Forelimb muscle (tissue), 1 donor: ENCODE data around the gene ZDHHC9. TPM values are rescaled to one million over a fixed set of nuclear protein-coding genes. Genes with fewer than 3 reads are reported as not detected.
A peak's percentile ranks its signal among the peaks of the same experiment; 100 is the strongest.
"Not testable (repeated sequence)": the region's sequence is repeated elsewhere in the genome, so short reads cannot be mapped to it uniquely, and the experiment has no call there.

ENCODE experiments used
- DNase-seq: peaks from one replicate; pipeline ENCODE4 v3.0.0-alpha.2; 2013; ENCODE audit warnings: low read depth
- polyA plus RNA-seq: library from polyadenylated mRNA; unstranded; fragments of 120-200 nt; gene quantifications from one replicate; pipeline ENCODE4 v1.2.1, GENCODE V29; 2013; ENCODE audit not compliant: insufficient read length

Gene ZDHHC9
- polyA plus RNA-seq = 27.8 TPM

- DNase-seq = peak; percentile 64
These were observed at the start of gene ZDHHC9 for GRCh38 chrX:129843459-129844306. TSS of gene ZDHHC9 (minus strand) at chrX:129843886. CDS start at chrX:129841945, 1,941 bp downstream.

- no peak for DNase-seq
These were observed 33.7 kb upstream of the ZDHHC9 start for GRCh38 chrX:129877401-129877800.

- no peak for DNase-seq
These were observed 33.2 kb upstream of the ZDHHC9 start for GRCh38 chrX:129876771-129877305.

DNA sequence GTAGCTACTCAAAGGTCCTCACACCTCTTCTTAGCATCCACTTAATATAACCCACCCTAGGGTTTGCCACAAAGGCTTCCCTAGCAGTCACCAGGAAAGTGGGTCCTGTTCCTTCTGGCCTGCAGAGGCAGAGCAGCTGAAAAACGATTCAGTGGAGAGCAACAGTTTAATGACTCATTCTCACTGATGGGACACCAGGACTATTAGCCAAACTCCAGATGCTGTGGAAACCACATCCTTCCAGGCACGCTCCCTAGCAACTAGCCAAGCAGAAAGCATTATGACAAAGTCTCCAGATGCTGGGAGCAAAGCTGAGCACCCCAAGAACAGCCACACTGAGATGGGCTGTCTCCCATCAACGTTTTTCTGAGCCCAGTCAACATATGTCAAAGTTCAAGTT, 32.0 kb upstream of the ZDHHC9 start:
- no peak for DNase-seq

GRCh38 chrX:129872524-129872923, 28.8 kb upstream of the ZDHHC9 start:
- DNase-seq = no peak

DNA sequence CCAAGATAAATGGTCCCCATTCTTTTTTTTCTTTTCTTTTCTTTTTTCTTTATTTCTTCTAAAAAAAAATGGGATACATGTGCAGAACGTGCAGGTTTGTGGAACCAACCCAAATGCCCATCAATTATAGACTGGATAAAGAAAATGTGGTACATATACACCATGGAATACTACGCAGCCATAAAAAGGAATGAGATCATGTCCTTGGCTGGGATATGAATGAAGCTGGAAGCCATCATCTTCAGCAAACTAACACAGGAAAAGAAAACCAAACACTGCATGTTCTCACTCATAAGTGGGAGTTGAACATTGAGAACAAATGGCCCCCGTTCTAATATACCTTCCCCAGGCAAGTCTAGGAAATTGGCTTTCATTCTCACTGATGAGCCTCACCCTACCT, 22.6 kb upstream of the ZDHHC9 start:
- not testable (repeated sequence) for DNase-seq

- not testable (repeated sequence) for DNase-seq
These were observed 15.4 kb upstream of the ZDHHC9 start for GRCh38 chrX:129859134-129859533.

GRCh38 chrX:129851825-129852224, 8.1 kb upstream of the ZDHHC9 start:
- not testable (repeated sequence) for DNase-seq

DNA sequence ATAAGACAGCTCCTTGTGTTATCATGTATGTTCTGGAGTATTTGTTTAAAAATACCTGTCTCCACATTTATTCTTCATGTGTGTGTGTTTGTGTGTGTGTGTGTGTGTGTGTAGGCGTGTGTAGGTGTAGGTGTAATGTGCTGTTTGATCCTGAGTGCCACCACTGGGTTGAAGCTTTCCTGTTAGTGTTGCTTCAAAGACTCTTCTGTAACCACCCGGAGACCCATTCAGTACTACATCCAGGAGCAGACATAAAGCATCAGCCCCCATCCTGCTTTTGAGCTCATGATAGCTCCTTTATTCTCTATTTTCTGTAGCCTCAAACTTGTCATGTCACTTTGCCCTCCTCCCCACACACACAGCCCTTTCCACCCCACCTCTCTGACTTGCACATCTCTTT, 3.0 kb upstream of the ZDHHC9 start:
- DNase-seq = no peak

DNA sequence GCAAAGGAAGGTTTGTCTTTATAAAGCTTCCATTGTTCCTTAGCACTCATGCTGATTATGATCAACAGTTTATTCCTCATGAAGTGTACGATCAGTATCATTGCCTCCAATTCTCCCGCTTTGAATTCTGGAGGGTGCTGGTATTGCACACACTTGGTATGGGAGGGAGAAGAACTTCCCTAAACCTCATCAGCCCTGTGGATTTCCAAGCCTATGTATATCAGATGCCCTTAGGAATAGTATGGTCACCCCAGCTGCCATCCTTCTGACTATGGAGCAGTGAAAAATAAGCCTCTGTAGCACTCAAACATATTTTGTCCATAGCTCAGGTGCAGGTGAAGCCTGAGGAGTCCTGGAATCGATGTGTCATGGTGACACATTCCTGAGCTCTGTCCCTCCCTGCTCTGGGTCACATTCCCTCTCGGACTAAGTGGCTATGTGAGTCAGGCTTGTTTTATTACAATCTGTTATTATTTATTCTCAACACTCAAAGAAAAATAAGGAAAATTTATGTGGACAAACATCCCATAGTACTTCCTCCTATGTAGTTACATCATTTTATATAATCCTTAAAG, 2.0 kb upstream of the ZDHHC9 start:
- DNase-seq = no peak

DNA sequence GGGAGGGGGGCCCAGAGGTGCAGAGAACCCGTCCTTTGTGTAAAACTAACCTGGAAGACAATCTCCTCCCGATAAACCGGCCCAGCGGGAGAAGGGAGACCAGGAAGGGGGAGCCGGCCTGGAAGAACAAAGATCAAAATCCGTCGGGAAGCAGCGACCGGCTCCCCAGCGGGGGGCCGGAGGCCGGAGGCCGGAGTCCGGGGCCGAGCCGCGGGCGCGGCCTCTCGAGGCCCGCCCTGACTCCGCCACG, 552 bp downstream of the ZDHHC9 start:
- no peak for DNase-seq

GRCh38 chrX:129842510-129843208, 1.0 kb downstream of the ZDHHC9 start:
- no peak for DNase-seq

- no peak for DNase-seq
These were observed 3.3 kb downstream of the ZDHHC9 start for GRCh38 chrX:129840344-129840743.

DNA sequence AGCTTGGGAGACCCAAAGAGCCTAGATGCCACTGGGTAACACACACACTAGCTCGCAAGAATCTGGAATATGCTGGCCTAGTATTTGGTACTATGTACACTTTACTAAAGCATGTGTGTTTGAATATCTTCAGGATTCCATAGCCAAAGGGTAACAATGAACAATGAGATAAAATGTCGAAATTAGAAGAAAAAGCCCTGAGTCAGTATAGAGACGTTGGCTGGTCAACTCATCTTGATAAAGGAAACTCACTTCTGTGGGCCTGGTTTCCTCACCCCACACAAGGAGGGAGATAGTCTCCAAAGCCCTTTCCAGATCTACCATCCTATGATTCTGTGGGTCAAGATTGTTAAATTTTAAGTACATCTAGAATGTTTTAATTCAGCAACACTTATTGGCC, 6.9 kb downstream of the ZDHHC9 start:
- no peak for DNase-seq

GRCh38 chrX:129833153-129833990, 10.3 kb downstream of the ZDHHC9 start:
- no peak for DNase-seq

DNA sequence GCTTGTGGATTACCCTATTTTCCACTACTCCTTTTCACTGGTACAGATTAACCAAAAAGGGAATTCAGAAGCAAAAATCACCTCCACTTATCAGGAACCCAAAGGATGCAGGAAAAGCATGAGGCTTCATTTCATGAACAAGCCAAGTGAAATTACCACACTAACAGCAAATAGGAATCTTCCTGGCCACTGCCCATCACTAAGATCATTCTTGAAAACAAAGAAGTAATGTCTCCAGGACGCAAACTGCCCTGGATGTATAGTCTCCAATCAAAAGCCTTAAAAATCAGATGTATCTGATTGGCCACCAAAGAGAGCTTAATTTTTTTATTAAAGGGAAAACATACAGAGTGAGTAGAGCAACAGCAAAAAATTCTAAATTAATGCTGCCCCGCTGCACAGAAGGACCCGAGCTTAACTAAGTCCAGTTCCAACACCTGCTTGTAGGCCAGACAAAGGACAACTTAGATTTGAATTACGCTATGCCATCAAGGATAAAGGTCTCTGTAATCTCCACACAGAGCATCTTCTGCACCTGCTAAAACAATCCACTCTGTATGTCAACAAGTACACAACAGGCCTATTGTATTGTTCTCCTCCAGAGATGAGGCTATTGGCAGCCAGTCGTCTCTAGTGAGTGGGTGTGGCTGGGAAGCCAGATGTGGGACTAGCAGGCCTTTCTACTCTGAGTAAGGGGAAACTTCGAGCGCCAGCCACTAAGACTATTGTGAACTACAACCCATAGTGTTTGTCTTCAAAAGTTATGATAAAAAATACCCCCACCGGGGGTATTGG, 12.4 kb downstream of the ZDHHC9 start:
- no peak for DNase-seq

- no peak for DNase-seq
These were observed 13.2 kb downstream of the ZDHHC9 start for GRCh38 chrX:129830494-129830893.

DNA sequence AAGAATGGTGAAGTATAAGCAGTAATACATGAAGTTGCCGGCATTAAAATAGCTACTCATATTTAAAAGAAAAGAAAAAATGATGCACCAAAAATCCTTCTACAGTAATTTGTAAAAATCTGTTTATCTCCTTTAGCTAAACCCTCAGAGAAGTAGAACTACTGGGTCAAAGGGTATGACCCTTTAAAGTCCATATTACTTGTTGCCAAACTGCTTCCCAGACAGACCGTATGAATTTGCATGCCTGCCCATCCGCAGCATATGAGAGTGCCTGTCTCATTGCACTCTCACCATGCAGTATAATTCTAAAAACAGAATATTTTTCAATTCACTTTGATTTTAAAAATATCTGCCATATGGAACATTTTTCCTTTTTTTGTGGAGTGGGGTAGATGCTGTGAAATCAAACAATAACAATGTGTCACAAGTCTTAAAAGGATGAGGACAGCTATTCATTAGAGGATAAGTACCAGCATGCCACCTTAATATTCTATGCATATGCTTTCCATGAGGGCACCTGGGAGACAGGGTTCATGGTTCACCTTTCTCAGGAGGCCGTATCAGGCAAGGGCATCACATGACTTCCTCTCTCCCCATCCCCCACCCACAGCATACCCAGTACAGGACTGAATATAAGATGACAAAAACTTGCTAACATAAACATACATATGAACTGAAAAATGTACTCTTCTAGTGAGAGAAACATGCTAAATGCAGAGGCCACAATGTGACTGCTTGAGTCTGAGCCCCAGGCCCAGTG, 17.8 kb downstream of the ZDHHC9 start:
- DNase-seq = no peak

GRCh38 chrX:129824620-129825019, 19.1 kb downstream of the ZDHHC9 start:
- DNase-seq = no peak

GRCh38 chrX:129823522-129823921, 20.2 kb downstream of the ZDHHC9 start:
- no peak for DNase-seq
